Measurements from ENCODE around the gene CCDC107. TPM values are rescaled to one million over a fixed set of nuclear protein-coding genes. Genes with fewer than 3 reads are reported as not detected.

Gene CCDC107
- total and polyA plus RNA-seq, 9 of the 15 experiments (the other 6 are each of a cell fraction or from before 2014, with no cell fraction given) = 0.35 to 11.3 (median 6.9) TPM; not detected in 1

GRCh38 chr9:35646533-35647265 is 11.4 kb upstream of the CCDC107 start (continued):
- TF ChIP-seq, protein P1, sequence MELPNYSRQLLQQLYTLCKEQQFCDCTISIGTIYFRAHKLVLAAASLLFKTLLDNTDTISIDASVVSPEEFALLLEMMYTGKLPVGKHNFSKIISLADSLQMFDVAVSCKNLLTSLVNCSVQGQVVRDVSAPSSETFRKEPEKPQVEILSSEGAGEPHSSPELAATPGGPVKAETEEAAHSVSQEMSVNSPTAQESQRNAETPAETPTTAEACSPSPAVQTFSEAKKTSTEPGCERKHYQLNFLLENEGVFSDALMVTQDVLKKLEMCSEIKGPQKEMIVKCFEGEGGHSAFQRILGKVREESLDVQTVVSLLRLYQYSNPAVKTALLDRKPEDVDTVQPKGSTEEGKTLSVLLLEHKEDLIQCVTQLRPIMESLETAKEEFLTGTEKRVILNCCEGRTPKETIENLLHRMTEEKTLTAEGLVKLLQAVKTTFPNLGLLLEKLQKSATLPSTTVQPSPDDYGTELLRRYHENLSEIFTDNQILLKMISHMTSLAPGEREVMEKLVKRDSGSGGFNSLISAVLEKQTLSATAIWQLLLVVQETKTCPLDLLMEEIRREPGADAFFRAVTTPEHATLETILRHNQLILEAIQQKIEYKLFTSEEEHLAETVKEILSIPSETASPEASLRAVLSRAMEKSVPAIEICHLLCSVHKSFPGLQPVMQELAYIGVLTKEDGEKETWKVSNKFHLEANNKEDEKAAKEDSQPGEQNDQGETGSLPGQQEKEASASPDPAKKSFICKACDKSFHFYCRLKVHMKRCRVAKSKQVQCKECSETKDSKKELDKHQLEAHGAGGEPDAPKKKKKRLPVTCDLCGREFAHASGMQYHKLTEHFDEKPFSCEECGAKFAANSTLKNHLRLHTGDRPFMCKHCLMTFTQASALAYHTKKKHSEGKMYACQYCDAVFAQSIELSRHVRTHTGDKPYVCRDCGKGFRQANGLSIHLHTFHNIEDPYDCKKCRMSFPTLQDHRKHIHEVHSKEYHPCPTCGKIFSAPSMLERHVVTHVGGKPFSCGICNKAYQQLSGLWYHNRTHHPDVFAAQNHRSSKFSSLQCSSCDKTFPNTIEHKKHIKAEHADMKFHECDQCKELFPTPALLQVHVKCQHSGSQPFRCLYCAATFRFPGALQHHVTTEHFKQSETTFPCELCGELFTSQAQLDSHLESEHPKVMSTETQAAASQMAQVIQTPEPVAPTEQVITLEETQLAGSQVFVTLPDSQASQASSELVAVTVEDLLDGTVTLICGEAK (IDR thresholded peaks at IDR 0.05) = peak; percentile 73
- TF ChIP-seq, protein P1 (CRISPR knock-in tag; IDR thresholded peaks at IDR 0.05) = no peak
- TF ChIP-seq AFF1 (IDR thresholded peaks at IDR 0.05; ENCODE audit: low read depth in 1 of 2, partially characterized antibody in 2 of 2) (peak in 1 of 2 experiments; percentile 41), RB1 (IDR thresholded peaks at IDR 0.05; ENCODE audit: low read depth) (peak; percentile 79), ZNF143 (CRISPR knock-in tag; IDR thresholded peaks at IDR 0.05) (peak; percentile 91), POLR2B (IDR thresholded peaks at IDR 0.05; ENCODE audit: low read depth, partially characterized antibody) (peak; percentile 43), HCFC1 (IDR thresholded peaks at IDR 0.05; ENCODE audit: low read depth, low read length) (peak; percentile 90), GABPB1 (CRISPR knock-in tag; IDR thresholded peaks at IDR 0.05) (peak; percentile 65), CREB1 (IDR thresholded peaks at IDR 0.05) (no peak; the same call in 1 of the 2 replicates), CREB1 (CRISPR knock-in tag; IDR thresholded peaks at IDR 0.05) (peak; percentile 49; the same call in 1 of the 2 replicates), ELF1 (tag; IDR thresholded peaks at IDR 0.05) (no peak), ZNF311 (CRISPR knock-in tag; IDR thresholded peaks at IDR 0.05) (no peak), POLR2A (conservative IDR thresholded peaks at IDR 0.05) (peak; percentile 57), CXXC5 (CRISPR knock-in tag; IDR thresholded peaks at IDR 0.05) (peak; percentile 63)
- TF ChIP-seq, protein P2, sequence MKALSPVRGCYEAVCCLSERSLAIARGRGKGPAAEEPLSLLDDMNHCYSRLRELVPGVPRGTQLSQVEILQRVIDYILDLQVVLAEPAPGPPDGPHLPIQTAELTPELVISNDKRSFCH (CRISPR knock-in tag; IDR thresholded peaks at IDR 0.05) = no peak
- TF ChIP-seq, protein P2 (tag; IDR thresholded peaks at IDR 0.05) = no peak

Data from K562 (cell line).